GM12873 (cell line): ENCODE data around the gene LFNG.

Source experiments
- CTCF ChIP-seq: IDR thresholded peaks from 2 replicates; pipeline ENCODE4 v1.5.1; 2012; ENCODE audit warnings: low read depth, mild to moderate bottlenecking, moderate library complexity, low read length, control low read depth; ENCODE audit not compliant: insufficient read depth; ENCODE audit errors: missing control alignments

Gene LFNG

GRCh38 chr7:2537981-2538851 is 18.6 kb downstream of the LFNG start:
- TF ChIP-seq CTCF, result no peak

GRCh38 chr7:2539031-2539911 is 19.7 kb downstream of the LFNG start:
- no peak for TF ChIP-seq CTCF

- no peak for TF ChIP-seq CTCF
Measured at GRCh38 chr7:2540133-2540532, 20.6 kb downstream of the LFNG start.

GRCh38 chr7:2540641-2541051 is 21.1 kb downstream of the LFNG start:
- TF ChIP-seq CTCF, result no peak

GRCh38 chr7:2541291-2542010 is 21.9 kb downstream of the LFNG start:
- TF ChIP-seq CTCF, result no peak

- TF ChIP-seq CTCF, result no peak
Measured at GRCh38 chr7:2542011-2542915, 22.7 kb downstream of the LFNG start.
